ENCODE measurements around the gene ZCCHC7. TPM values are rescaled to one million over a fixed set of nuclear protein-coding genes. Genes with fewer than 3 reads are reported as not detected.

Gene ZCCHC7
- total and polyA plus RNA-seq, 9 donors, result 15.8 to 37.4 (median 28.4) TPM

DNA sequence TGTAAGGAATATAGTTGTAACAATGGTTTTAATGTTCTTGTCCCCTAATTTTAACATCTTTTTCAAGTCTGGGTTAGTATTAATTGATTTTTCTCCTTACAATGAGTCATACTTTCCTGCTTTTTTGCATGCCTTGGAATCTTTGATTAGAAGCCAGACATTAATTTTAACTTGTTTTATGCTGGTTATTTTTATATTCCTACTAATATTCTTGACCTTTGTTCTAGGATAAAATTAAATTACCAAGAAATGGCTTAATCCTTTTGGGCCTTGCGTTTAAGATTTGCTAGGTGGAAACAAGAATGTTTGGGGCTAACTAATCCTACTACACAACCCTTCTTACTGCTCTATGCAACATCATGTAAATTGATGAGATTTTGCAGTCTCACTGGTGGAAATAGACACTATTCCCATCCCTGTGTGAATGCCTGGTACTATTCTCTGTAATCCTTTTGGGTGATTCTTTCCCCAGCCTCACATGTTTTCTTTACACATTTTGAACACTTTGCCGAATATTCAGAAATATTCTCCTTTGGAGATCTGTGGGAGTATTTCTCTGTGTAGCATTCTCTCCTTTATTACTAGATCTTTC lies 47.2 kb downstream of the ZCCHC7 start:
- WGBS, 3 donors, result 75 to 88% (median 77%) methylated on average over 2 of the region's 2 CpGs
- DNase-seq, result no peak
- Histone ChIP-seq H3K4me3 (no peak overlapping the region), H3K36me3 (no peaks in the 10 kb centered on the region), H3K4me1 (ENCODE audit: insufficient read depth) (no peaks in the 10 kb centered on the region), H3K9me3 (no peaks in the 10 kb centered on the region), H3K27ac (no peak overlapping the region), H3K27me3 (no peaks in the 10 kb centered on the region)
- TF ChIP-seq POLR2A (IDR thresholded peaks at IDR 0.05) (no peak), EP300 (IDR thresholded peaks at IDR 0.05) (no peak), CTCF (IDR thresholded peaks at IDR 0.05) (no peak)
- intact Hi-C loops (cut with DNase I), result no loop called here

DNA sequence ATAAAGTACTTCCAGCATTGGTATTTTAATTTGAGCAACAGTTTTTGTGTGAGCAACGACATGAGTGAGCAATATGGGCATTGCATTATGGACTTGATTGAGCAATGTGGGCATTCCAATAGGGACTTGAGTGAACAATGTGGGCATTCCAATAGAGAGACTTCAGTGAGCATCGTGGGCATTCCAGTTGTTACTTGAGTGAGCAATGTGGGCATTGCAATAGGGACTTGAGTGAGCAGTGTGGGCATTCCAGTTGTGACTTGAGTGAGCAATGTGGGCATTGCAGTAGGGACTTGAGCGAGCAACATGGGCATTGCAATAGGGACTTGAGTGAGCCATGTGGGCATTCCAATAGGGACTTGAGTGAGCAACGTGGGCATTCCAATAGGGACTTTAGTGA lies 52.2 kb downstream of the ZCCHC7 start:
- no peak for TF ChIP-seq CTCF (IDR thresholded peaks at IDR 0.05)
- no peak for TF ChIP-seq EP300 (IDR thresholded peaks at IDR 0.05)
- TF ChIP-seq POLR2A (IDR thresholded peaks at IDR 0.05), result no peak
- Histone ChIP-seq H3K27ac (no peak overlapping the region), H3K27me3 (no peaks in the 10 kb centered on the region), H3K4me1 (ENCODE audit: insufficient read depth) (no peaks in the 10 kb centered on the region), H3K9me3 (no peaks in the 10 kb centered on the region), H3K36me3 (no peaks in the 10 kb centered on the region), H3K4me3 (no peak overlapping the region)
- intact Hi-C loops (cut with DNase I), result loop anchor here in 1 of 4 donors (5.0 kb wide), 1 partner anchor 820 kb away; no protein-coding TSS in a partner anchor
- DNase-seq, result no peak
- WGBS, 3 donors, result 93 to 97% (median 95%) methylated on average over 4 of the region's 4 CpGs

DNA sequence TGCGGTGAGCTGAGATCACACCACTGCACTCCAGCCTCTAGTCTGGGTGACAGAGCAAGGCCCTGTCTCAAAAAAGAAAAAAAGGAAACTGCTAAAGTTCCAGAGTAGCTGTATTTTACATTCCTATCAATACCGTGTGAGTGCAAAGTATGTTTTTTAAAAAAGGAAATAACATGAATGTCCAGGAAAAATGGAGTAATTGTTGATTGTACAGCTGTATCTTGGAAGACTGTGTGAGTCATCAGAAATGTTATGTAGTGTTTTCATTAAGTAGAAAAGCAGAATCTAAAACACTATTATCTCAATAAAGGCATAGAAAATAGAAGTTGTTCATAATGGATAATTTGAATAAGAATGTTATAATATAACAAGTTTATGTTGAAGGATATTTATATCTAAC lies 53.9 kb downstream of the ZCCHC7 start:
- Histone ChIP-seq H3K4me3 (no peak overlapping the region), H3K4me1 (ENCODE audit: insufficient read depth) (no peaks in the 10 kb centered on the region), H3K36me3 (no peaks in the 10 kb centered on the region), H3K27me3 (no peaks in the 10 kb centered on the region), H3K27ac (no peak overlapping the region), H3K9me3 (no peaks in the 10 kb centered on the region)
- no peak for TF ChIP-seq POLR2A (IDR thresholded peaks at IDR 0.05)
- no peak for TF ChIP-seq CTCF (IDR thresholded peaks at IDR 0.05)
- TF ChIP-seq EP300 (IDR thresholded peaks at IDR 0.05), result no peak
- 46 to 51% (median 51%) methylated on average over 2 of the region's 2 CpGs for WGBS, 3 donors
- DNase-seq, result no peak
- intact Hi-C loops (cut with DNase I), result loop anchor here in 1 of 4 donors (5.0 kb wide), 1 partner anchor 822 kb away; no protein-coding TSS in a partner anchor

- no peak for TF ChIP-seq EP300 (IDR thresholded peaks at IDR 0.05)
- TF ChIP-seq POLR2A (IDR thresholded peaks at IDR 0.05), result no peak
- TF ChIP-seq CTCF (IDR thresholded peaks at IDR 0.05), result no peak
- Histone ChIP-seq H3K27me3 (no peaks in the 10 kb centered on the region), H3K4me3 (no peak overlapping the region), H3K27ac (no peak overlapping the region), H3K4me1 (ENCODE audit: insufficient read depth) (no peaks in the 10 kb centered on the region), H3K36me3 (no peaks in the 10 kb centered on the region), H3K9me3 (no peaks in the 10 kb centered on the region)
- 96 to 97% (median 97%) methylated on average over 2 of the region's 2 CpGs for WGBS, 3 donors
- intact Hi-C loops (cut with DNase I), result no loop called here
- no peak for DNase-seq
Measured at GRCh38 chr9:37178742-37179141, 58.4 kb downstream of the ZCCHC7 start.
